HG03469 (cell line): ENCODE results near the gene IMPDH2.

Experiments used
- ATAC-seq: cut with Tn5 transposase; IDR thresholded peaks from one replicate; pipeline ENCODE4 v1.9.1; 2021; ENCODE audit warnings: mild to moderate bottlenecking, moderate library complexity, moderate number of reproducible peaks; ENCODE audit not compliant: unreplicated experiment

Gene IMPDH2

DNA sequence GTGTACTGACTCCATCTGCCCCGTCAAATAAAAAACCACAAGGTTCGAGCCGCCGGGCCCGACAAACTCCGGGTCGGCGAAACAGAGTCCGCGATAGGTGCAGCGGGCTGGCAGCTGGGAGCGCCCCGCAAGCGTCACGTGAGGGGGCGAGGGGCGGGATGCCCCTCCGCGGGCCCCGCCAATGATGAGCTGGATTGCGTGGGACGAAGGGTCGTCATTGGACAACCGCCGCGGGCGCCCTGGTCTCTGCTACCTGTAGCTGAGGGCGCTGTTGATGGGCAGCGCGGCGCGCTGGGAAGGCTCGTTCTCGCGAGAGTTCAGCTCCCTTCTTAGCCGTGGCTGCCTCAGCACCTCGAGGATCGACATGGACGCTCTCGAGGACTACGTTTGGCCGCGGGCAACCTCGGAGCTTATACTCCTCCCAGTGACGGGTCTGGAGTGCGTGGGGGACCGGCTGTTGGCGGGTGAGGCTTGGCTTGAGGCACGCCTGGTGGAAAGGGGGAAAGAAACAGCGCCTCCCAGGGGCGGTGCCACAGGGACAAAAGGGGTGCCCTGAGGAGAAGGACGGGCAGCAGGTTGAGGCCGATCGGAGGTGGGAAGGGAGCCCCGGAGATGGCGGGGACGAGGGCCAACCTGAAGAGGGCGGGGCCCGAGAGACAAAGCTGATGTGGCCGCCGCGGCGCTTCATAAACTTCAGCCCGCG lies 22.0 kb downstream of the IMPDH2 start, which contains the start of gene WDR6:
Gene WDR6 (plus strand): TSS at position 324 of the 703 bp plus-strand sequence. CDS start 41 bp downstream, at position 365.
- ATAC-seq, result peak; percentile 77

DNA sequence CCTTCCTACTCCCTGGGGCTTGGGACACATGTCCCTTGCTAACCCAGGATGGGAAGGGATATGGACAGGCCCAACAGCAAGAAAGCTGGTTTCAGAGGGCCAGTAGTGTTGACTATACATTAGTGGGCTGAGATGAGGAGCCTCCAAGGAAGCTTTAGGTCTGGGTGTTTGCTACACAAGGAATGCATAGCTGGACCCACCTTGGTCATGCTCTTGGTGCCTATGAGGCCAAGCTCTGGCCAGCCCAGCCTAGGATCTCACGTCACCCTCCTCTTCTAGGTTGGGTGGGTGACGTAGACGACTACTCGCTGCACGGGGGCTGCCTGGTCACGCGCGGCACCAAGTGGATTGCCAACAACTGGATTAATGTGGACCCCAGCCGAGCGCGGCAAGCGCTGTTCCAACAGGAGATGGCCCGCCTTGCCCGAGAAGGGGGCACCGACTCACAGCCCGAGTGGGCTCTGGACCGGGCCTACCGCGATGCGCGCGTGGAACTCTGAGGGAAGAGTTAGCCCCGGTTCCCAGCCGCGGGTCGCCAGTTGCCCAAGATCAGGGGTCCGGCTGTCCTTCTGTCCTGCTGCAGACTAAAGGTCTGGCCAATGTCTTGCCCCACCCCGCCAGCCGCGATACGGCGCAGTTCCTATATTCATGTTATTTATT lies 22.7 kb downstream of the IMPDH2 start:
- no peak for ATAC-seq

DNA sequence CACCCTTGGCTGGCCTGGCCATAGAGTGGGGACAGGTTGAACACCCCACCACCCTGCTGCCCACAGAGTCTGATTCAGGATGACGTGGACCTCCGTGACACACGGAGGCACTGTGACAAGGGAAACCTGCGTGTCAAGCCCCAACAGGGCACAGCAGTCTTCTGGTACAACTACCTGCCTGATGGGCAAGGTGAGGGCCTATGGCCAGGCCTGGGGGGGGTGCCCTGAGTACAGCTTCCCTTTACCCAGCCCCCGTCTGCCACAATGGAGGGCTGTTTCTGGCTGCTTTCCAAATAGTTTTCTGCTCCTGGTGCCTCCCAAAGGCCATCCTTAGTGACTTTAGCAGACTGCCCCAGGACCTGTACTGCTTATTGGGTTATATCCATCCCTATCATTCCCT lies 23.2 kb downstream of the IMPDH2 start:
- ATAC-seq, result no peak

DNA sequence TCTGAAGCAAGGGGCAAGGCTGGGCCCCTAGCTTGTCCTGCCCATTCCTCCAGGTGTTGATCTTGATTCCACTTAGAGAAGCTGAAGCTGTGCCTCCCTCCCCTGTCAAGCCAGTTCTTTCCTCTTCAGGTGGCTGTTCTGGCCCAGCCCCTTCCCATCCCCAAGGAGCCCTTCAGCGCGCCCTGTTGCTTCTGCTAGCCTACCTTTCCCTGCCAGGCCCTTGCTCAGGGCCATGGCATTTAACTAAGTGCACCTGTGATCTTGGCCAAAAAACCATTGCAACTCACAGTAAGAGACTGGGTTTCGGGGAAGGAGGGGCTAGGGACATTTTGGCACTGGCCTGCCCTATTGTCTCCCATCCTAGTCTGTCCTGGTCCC lies 23.9 kb downstream of the IMPDH2 start:
- no peak for ATAC-seq

DNA sequence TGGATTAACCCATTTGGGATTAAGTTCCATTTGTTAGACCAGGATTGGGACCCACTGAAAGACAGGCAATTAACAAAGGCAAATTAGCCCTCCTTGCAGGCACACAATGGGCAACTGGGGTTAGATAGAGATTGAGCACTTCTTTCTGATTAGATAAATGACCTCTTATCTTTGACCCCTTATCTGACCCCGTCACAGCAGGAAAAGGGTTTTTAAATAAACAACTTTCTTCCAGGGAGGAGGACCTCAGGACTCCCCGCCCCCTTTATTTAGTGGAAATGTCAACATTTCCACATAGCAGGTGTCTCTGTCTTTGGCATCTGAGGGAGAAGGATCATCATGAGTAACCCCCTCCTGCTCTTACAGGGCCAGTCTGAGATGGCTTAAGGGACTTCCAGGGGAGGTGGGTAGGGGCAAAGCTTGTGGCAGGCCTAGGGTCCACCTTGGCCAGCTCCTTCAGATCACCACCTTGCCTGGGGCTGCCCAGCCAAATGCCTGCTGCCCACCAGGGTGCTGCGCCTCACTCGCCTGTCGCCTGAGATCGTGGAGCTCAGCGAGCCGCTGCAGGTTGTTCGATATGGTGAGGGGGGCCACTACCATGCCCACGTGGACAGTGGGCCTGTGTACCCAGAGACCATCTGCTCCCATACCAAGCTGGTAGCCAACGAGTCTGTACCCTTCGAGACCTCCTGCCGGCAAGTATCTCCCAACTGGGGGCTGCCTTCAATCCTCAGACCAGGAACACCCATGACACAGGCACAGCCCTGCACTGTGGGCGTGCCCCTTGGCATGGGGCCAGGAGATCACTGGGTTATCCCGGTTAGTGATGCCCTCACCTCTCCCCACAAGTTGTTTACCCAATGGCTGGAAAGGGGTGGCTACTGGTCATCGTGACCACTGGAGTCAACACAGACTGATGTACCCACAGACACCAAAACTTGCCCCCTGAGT lies 24.6 kb downstream of the IMPDH2 start:
- no peak for ATAC-seq

DNA sequence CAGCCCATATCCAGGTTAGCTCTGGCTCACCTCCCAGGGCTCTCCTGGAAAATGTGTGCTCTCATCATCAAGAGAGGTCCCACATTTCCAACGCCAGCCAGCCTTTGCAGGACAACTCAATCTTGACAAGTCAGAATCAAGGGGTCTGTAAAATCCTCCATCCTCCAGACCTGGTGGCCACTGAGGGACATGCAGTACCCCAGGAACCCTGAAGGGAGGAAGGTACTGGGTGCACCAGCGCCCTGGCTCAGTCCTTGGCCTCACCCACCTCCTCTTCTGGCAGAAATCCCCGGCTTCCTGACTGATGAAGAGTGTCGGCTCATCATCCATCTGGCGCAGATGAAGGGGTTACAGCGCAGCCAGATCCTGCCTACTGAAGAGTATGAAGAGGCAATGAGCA lies 28.0 kb downstream of the IMPDH2 start:
- ATAC-seq, result no peak

DNA sequence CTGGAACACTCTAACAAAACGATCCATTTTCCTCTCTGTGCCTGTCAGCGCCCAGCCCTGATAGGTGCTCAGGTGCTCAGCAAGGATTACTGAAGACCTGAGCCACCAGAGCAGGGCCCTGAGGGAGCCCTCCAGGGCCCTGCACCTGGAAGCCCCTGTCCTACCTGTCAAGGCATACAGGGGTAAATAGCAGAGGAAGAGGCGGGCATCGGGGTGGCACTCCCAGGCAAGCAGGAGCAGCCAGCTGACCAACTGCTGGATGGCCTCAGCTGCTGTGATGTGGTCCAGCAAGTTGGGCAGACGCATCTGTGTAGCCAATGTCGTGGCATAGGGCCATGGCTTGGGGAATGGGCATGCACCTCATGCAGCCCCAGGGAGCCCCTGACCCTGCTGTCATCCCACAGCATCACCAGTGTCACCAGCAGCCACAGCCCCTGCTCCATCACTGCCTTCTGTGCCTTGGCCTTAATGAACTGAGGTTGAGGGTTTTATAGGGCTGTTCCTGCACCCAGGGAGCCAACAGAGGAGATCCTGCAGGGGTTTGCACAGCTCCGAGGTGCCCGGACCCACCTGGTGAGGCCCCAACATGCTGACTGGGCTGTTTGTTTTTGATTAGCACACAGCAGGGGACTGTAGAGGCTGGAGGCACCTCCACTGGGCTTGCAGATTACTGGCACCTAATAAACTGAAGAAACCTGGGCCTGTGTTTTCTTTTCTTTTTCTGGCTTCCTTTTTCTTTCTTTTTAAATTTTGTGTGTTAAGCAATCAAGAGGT lies 29.9 kb downstream of the IMPDH2 start:
- ATAC-seq, result no peak

DNA sequence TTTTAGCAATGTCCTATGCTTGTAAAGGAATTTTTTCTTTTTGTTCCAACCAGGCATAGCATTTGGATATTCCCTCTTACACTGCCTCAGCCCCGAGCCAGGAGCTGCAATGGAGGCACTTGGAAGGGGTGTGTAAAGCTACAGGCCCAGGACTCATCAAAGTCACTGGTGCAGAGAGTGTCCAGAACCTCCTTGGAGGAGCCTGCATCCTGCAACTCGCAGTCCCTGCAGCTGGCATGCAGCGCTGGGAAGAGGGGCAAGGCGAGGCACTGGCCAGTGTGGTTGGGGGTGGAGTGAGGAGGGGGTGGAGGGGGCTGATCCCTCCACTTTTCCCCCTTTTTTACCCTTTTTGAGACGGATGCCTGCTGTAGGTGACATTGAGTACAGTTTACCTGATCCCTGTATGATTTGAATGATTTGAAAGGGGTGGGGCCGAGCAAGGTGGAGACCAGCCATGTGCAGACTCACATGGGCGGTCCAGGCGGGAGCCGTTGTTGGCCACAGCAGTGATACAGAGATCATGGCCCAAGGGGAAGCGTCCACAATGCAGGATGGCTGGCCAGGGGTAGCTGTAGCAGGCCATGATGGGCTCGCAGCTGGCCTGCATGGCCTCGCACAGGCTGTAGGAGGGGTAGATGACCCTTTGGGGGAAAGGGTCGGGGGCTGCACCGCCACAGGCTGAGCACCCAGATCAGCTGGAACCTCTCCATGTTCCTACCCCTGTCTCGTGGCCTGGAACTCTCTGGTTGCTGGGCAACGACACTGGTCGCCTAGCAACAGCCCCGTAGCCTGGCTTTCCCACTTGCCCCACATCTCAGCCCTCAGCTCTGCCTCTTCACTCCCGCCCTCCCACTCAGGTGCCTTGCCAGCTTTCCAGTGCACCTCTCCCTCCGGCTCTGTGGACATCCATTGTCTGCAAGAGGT lies 31.2 kb downstream of the IMPDH2 start:
- ATAC-seq, result no peak

DNA sequence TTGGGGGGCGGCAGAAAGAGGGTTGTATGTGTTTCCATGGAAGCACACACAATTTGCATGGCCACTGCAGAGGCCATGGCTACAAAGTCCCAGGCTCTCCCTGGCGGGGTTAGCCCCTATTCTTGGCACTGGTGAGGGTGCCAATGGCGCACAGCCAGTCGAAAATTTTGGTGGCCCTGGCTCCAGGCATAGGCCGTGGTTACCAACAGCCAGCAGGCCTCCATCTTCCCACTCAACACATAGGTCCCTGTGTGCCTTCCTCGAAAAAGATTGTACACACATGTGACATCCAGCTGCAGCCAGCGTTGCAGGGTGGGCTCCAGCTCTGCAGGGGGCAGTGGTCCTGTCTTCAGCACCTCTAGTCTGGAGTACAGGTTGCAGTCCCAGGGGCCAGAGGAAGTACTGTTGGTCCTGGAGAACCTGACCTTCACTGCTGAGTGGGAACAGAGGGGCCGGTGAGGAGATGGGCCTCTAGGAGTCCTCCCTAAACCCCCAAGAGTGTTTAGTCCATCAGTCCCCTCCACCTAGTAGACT lies 32.0 kb downstream of the IMPDH2 start:
- ATAC-seq, result no peak

DNA sequence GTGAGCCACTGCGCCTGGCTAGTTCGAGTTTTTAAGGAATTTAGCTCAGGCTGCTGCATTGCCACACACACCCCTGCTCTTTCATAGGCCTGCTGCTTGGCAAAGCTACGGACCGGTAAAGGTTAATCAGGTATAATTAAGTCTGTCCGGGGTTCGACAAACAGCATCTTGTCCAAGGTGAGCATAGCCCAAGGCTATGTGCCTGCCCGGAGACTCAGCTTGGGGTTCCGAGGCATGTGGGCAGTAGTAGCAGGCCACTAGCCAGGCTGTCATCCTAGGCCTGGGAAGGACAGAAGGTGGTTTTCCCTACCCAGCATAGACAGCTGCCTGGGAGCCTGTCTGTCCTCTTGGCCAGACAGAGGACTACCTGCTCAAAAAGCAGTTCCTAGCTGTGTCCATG lies 32.6 kb downstream of the IMPDH2 start:
- ATAC-seq, result no peak

DNA sequence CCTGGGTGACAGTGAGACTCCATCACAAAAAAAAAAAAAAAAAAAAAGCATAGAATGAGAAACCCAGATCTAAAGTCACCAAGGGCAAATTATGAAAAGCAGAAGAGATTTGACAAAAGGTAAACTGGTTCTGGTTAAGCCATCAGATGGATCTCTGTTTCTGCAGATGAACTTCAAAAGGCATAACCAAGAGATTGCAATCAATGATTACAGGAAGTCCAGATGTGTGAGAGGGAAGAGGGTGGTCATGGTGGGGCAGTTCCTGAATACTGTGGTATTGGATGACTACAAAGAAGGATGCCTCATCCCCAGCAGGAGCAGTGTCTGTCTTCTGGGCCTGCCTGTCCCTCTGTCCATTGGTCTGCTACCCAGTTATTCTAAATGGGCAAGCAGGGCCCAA lies 35.4 kb downstream of the IMPDH2 start:
- no peak for ATAC-seq

DNA sequence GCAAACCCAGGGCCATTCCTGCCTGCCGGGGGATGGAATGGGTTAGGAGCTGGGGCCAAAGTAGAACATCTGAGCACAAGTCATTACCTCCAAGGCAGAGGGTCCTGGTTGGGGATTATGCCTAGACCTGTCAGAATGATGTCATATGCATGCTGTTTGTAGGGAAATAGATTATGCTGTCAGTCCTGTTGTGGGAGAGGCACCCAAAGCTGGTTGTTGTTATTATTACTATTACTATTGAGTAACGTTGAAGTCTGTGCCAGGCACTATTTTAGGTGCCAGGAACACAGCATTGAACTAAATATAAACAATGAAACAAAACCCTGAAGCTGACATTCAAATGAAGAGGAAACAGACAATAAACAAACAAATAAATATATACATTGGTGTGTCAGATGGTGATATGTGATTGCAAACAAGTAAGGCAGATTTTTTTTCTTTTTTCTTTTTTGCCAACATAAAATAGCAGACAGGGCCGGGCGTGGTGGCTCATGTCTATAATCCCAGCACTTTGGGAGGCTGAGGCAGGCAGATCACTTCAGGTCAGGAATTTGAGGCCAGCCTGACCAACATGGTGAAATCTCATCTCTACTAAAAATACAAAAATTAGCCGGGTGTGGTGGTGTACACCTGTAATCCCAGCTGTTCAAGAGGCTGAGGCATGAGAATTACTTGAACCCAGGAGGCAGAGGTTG lies 37.2 kb downstream of the IMPDH2 start:
- no peak for ATAC-seq

DNA sequence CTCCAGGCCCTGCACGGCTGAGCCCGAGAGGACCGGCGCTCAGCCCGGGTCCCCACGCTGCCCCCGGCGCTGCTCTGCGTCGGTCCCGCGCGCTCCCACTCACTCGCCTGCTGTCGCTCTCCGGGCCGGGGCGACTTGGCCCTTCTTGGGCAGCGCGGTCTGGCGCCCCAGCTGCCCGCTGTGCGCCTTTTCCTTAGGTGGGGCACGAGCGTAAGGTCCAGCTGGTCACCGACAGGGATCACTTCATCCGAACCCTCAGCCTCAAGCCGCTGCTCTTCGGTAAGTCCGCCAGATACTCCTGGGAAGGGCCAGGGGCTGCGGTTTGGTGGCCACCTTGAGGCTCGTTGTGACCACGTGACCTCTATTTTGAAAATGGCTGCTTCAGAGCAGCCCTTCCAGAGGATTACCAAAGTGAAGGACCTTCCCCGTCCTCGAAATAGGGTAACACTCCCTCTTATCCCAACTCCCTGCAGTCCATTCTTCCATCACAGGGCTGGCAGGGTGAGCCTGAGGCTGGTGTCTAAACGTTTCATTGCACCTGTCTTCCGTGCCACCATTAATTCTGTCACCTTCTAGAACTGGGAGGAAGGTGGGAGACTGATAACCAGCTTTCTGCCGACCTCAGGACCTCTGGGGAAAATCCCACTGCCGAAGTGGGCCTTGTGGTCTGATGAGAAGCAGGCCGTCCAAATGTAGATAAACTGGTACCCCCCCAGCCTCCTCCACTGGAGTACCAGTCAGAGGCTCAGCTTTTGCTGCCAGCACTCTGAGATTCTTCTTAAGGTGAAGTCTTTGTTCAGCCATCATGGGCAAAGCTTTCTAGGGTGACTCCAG lies 38.3 kb downstream of the IMPDH2 start:
- ATAC-seq, result no peak

DNA sequence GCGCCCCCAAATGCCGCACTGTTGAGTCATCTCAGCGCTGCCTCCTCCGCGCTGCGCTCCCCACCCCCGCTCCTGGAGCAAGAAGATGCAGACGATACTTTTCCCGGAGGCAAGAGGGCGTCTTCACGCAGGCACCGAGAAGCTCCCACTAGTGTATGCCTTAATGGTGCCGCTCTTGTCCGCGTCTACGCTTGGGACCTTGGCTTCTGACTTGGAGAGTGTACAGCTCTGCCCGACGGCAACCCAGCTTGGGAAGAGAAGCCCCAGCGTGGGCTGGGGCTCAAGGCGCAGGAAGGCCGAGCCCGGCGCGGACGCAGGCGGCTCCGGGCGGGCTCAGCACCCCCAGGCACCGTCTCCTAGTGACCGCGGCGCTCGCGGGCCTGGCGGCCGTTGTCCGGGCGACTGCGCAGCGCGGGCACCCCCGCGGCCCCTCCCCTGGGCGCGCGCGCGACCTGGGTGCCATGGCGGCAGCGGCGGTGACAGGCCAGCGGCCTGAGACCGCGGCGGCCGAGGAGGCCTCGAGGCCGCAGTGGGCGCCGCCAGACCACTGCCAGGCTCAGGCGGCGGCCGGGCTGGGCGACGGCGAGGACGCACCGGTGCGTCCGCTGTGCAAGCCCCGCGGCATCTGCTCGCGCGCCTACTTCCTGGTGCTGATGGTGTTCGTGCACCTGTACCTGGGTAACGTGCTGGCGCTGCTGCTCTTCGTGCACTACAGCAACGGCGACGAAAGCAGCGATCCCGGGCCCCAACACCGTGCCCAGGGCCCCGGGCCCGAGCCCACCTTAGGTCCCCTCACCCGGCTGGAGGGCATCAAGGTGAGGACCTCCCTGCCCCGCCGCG lies 39.2 kb downstream of the IMPDH2 start, which contains the start of gene P4HTM:
Gene P4HTM (plus strand): TSS at position 446 of the 840 bp plus-strand sequence. CDS start 16 bp downstream, at position 462.
- ATAC-seq, result no peak

DNA sequence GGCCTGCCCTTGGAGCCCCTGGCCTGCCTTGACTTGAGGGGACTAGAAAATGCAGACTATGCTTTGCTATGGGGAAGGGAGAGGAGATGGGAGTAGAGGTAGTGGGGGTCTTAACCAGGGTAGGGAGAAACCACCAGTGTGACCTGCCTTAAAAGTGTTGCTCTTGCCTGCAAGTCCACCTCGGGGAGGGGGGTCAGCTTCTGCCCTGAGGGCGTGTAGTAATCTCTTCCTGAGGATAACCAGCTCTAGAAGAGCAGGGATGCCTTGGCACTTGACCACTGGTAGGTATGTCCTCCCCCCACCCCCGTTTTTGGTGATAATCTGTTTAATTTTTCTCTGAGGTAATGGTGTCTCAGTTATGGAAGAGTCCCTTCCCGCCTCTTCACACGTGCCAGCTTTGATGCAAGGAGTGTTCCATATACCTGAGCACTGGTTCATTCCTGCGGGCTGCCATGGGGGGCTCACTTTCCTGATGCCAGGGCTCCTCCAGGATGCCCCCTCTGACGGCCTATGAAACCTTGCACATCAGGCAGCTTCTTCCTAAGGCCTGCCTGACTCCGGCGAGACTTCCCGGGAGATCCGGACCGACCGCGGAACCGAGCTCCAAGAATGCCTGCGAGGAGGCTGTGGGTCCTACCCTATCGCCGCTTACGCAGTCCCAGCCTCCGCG lies 39.9 kb downstream of the IMPDH2 start:
- no peak for ATAC-seq

DNA sequence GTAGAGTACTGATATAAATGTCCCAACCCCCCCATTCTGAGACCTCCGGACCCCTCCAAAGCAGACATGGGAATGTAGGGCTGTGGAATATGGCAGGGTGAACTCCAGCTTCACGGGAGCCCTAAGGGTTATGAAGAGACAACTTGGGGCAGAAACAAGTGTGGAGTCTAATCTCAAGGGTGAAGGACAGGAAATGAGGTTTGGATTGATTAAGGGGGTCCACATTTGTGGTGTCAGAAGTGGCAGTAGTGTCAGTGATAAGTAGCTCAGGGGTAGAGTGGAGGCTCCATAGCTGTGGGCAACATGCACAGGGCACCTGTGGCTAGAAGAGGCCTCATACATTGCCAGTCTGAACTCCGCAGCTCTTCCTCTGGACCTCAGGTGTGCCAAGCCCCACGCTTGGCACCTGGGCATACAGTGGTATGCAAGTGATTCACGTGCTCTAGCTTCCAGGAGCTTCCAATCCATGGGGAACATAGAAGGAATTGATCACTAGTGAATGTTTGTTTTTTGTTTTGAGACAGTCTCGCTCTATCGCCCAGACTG lies 43.3 kb downstream of the IMPDH2 start:
- no peak for ATAC-seq
